Type B pancreatic cell (in vitro differentiated cells): Measurements from ENCODE around the gene DIRAS1. TPM values are rescaled to one million over a fixed set of nuclear protein-coding genes. Genes with fewer than 3 reads are reported as not detected.
"Not testable (repeated sequence)": the region's sequence is repeated elsewhere in the genome, so short reads cannot be mapped to it uniquely, and the experiment has no call there.

Source experiments
- DNase-seq: peaks from one replicate; pipeline ENCODE4 v3.0.0; 2021; ENCODE audit warnings: mixed read lengths; ENCODE audit not compliant: unreplicated experiment; ENCODE audit errors: extremely low spot score
- H3K27ac Mint-ChIP-seq: 2 replicates; pipeline ENCODE4 v1.8.0; 2021; ENCODE audit warnings: mild to moderate bottlenecking, mixed read lengths
- H3K27me3 Mint-ChIP-seq: 2 replicates; pipeline ENCODE4 v1.8.0; 2021; ENCODE audit warnings: mixed read lengths
- H3K36me3 Mint-ChIP-seq: 2 replicates; pipeline ENCODE4 v1.8.0; 2021; ENCODE audit warnings: mixed read lengths
- H3K4me1 Mint-ChIP-seq: one replicate; pipeline ENCODE4 v1.8.0; 2021; ENCODE audit warnings: mixed read lengths; ENCODE audit not compliant: unreplicated experiment
- H3K4me3 Mint-ChIP-seq: 2 replicates; pipeline ENCODE4 v1.8.0; 2021; ENCODE audit warnings: mild to moderate bottlenecking, mixed read lengths
- H3K9me3 Mint-ChIP-seq: 2 replicates; pipeline ENCODE4 v1.8.0; 2021; ENCODE audit warnings: mixed read lengths
- CTCF ChIP-seq: fragments of 200-600 bp; sonication (generic); conservative IDR thresholded peaks from 2 replicates; pipeline ENCODE4 v1.5.0; 2021; ENCODE audit warnings: antibody characterized with exemption, mild to moderate bottlenecking
- total RNA-seq: library from RNA; stranded (reverse); gene quantifications from 2 replicates; pipeline ENCODE4 v1.2.1, GENCODE V29; 2021; ENCODE audit warnings: low replicate concordance

Gene DIRAS1
- total RNA-seq, 1 donor from 2014 or later, result 10.4 TPM

GRCh38 chr19:2678044-2678671, 43.0 kb downstream of the DIRAS1 start:
- no peak for TF ChIP-seq CTCF
- peaks cover 15% of the 10 kb centered on the region for H3K27me3 Mint-ChIP-seq
- H3K4me3 Mint-ChIP-seq, result no peak overlapping the region
- peaks cover 6% of the 10 kb centered on the region for H3K4me1 Mint-ChIP-seq
- DNase-seq, result no peak
- H3K9me3 Mint-ChIP-seq, result no peaks in the 10 kb centered on the region
- peaks cover 8% of the 10 kb centered on the region for H3K36me3 Mint-ChIP-seq
- no peak overlapping the region for H3K27ac Mint-ChIP-seq

- Mint-ChIP-seq H3K4me1 (peaks cover 6% of the 10 kb centered on the region), H3K4me3 (no peak overlapping the region), H3K27me3 (peaks cover 15% of the 10 kb centered on the region), H3K27ac (no peak overlapping the region), H3K36me3 (peaks cover 8% of the 10 kb centered on the region), H3K9me3 (no peaks in the 10 kb centered on the region)
- no peak for DNase-seq
- no peak for TF ChIP-seq CTCF
Observed at GRCh38 chr19:2676823-2677222, 44.3 kb downstream of the DIRAS1 start.

GRCh38 chr19:2675892-2676291, 45.3 kb downstream of the DIRAS1 start:
- DNase-seq, result no peak
- Mint-ChIP-seq H3K9me3 (no peaks in the 10 kb centered on the region), H3K4me1 (peaks cover 6% of the 10 kb centered on the region), H3K4me3 (no peak overlapping the region), H3K27me3 (peaks cover 15% of the 10 kb centered on the region), H3K36me3 (peaks cover 8% of the 10 kb centered on the region), H3K27ac (no peak overlapping the region)
- no peak for TF ChIP-seq CTCF

- no peak for DNase-seq
- H3K27ac Mint-ChIP-seq, result no peak overlapping the region
- no peak for TF ChIP-seq CTCF
- H3K9me3 Mint-ChIP-seq, result no peaks in the 10 kb centered on the region
- H3K27me3 Mint-ChIP-seq, result peaks cover 7% of the 10 kb centered on the region
- peaks cover under 1% of the 10 kb centered on the region for H3K4me1 Mint-ChIP-seq
- H3K4me3 Mint-ChIP-seq, result no peak overlapping the region
- H3K36me3 Mint-ChIP-seq, result no peaks in the 10 kb centered on the region
Observed at GRCh38 chr19:2670217-2670616, 51.0 kb downstream of the DIRAS1 start.

GRCh38 chr19:2668175-2668763, 52.9 kb downstream of the DIRAS1 start:
- TF ChIP-seq CTCF, result no peak
- Mint-ChIP-seq H3K9me3 (no peaks in the 10 kb centered on the region), H3K4me1 (no peaks in the 10 kb centered on the region), H3K27ac (no peak overlapping the region), H3K27me3 (no peaks in the 10 kb centered on the region), H3K36me3 (no peaks in the 10 kb centered on the region), H3K4me3 (no peak overlapping the region)
- no peak for DNase-seq

- H3K36me3 Mint-ChIP-seq, H3K9me3 Mint-ChIP-seq, H3K27ac Mint-ChIP-seq, H3K4me3 Mint-ChIP-seq, DNase-seq, H3K27me3 Mint-ChIP-seq, H3K4me1 Mint-ChIP-seq: not testable (repeated sequence)
Observed at GRCh38 chr19:2667349-2667748, 53.8 kb downstream of the DIRAS1 start.
